Pancreas (tissue), 10 donors: ENCODE results near the gene OGFOD2. TPM values are rescaled to one million over a fixed set of nuclear protein-coding genes. Genes with fewer than 3 reads are reported as not detected.

Experiments used
- ATAC-seq, 4 donors: fragments of 200-7000 bp; cut with Tn5 transposase; one replicate each; pipeline versions ENCODE4 v1.8.0 to v1.9.1; 2020; ENCODE audit warnings: mild to moderate bottlenecking in 4 of 4, moderate library complexity in 4 of 4
- DNase-seq, 6 donors: peaks; one replicate each; pipeline ENCODE4 v3.0.0-alpha.2; 2020
- FAIRE-seq: peaks from 2 replicates; lab custom pipeline; 2012; peaks lifted over from hg19 to GRCh38; lab: Jason Lieb, UNC
- H3K27ac ChIP-seq, 4 donors: fragments of 200-600 bp; sonication (generic); 1 replicate in 3 of 4; 2 replicates in 1 of 4; pipeline versions ENCODE4 v1.5.0 to v1.8.0; 2020
- H3K27me3 ChIP-seq, 4 donors: fragments of 200-600 bp; one replicate each; pipeline ENCODE4 v1.8.0; 2021
- H3K36me3 ChIP-seq, 3 donors: fragments of 200-600 bp; sonication (generic) in 1 of 3; one replicate each; pipeline versions ENCODE4 v1.5.0 to v1.8.0; 2020 to 2021
- H3K4me1 ChIP-seq, 3 donors: fragments of 200-600 bp; one replicate each; pipeline ENCODE4 v1.8.0; 2021
- H3K4me3 ChIP-seq, 4 donors: fragments of 200-600 bp; sonication (generic) in 2 of 4; one replicate each; pipeline versions ENCODE4 v1.5.0 to v1.8.0; 2020 to 2021
- H3K9me3 ChIP-seq, 4 donors: fragments of 200-600 bp; one replicate each; pipeline ENCODE4 v1.8.0; 2021
- WGBS, 2 donors: extraction: QIAGEN DNeasy Blood & Tissue Kit; methylation state at CpG; one replicate each; pipeline ENCODE4 v1.1.7; 2013; 5-methylcytosine and 5-hydroxymethylcytosine counted together
- intact Hi-C, 3 donors: fragments of 100-400 bp; cut with DNase I; formaldehyde crosslinking; loops; one replicate each; pipeline versions ENCODE4 v1.11.1 to v1.14.2; 2022
- microRNA-seq, 2 donors: library from miRNA; unstranded; fragments of <30 nt; microRNA quantifications; one replicate each; pipeline versions ENCODE4 to v1.1.0, GENCODE V29; 2019 to 2020
- polyA plus RNA-seq, 2 donors: library from polyadenylated mRNA; stranded (reverse); fragments of 200-250 nt; gene quantifications; one replicate each; pipeline ENCODE4 v1.2.3, GENCODE V29; 2013
- total RNA-seq, 6 donors: library from RNA; stranded (reverse); fragmentation: NEBNext Ultra II Directional in 4 of 6; extraction: Animal tissue kit (Norgen Biotek cat#: 25700) in 4 of 6; gene quantifications; one replicate each; pipeline versions ENCODE4 v1.2.1 to v1.2.4, GENCODE V29; 2021 to 2023
- TF ChIP-seq, protein P1 (sequence below), 4 donors: fragments of 200-600 bp; sonication (generic) in 3 of 4; IDR thresholded peaks; one replicate each; pipeline versions ENCODE4 v1.5.0 to v1.8.0; 2021; ENCODE audit warnings: antibody characterized with exemption in 4 of 4
- donor health status: healthy with polysubstance abuse.
- donor health status: DM: no; HTN: no; CAD: no; lungs with moderate emphysema.
- donor health status: DM: no; HTN: no; CAD: no.
- donor health status: control.
- donor health status: control.
- donor health status: Bipolar disorder and iron deficiency.
- donor health status: DM: yes; HTN: yes; CAD: no.
- donor health status: DM: no; HTN: no; CAD: no.
- donor health status: DM: no; HTN: no; CAD: no.
- donor health status: DM: yes; HTN: yes; CAD: no.

The OGFOD2 gene
- total and polyA plus RNA-seq, 8 donors: 12.9 to 30.9 (median 18.4) TPM

DNA sequence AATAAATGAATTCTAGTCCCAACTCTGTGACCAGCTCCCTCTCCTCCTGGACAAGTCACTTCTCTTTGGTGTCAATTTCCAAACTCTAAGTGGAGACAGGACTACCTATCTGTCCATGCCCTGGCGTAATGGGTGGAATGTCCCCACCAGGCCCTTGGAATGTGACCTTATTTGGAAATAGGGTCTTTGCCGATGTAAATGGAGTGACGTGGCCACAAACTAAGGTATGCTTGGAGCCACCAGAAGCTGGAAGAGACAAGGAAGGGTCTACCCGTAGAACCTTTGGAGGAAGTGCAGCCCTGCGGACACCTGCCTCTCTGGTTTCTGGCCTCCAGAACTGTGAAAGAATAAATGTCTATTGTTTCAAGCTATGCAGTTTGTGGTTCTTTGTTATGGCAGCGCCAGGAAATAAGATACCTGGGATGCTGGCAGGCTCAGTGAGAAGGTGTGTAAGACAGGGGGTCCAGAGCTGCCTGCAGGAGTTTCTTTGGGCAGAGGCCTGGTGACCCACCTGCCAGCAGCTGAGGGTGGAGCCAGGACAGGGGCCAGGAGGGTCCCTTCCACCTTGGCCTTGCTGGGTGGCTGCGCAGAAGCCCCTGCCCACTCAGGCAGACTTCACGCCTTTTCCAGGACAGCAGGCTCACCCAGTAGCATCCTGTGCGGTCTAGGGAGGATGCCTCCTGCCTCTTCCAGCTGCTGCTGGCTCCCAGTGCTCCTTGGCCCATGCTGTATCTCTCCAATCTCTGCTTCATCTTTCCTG lies 51.2 kb downstream of the OGFOD2 start:
- WGBS, 2 donors: 88 to 92% methylated on average over 9 of the region's 9 CpGs
- DNase-seq: peak in 1 of 6 donors; percentile 17
- intact Hi-C loops: no loop called here

DNA sequence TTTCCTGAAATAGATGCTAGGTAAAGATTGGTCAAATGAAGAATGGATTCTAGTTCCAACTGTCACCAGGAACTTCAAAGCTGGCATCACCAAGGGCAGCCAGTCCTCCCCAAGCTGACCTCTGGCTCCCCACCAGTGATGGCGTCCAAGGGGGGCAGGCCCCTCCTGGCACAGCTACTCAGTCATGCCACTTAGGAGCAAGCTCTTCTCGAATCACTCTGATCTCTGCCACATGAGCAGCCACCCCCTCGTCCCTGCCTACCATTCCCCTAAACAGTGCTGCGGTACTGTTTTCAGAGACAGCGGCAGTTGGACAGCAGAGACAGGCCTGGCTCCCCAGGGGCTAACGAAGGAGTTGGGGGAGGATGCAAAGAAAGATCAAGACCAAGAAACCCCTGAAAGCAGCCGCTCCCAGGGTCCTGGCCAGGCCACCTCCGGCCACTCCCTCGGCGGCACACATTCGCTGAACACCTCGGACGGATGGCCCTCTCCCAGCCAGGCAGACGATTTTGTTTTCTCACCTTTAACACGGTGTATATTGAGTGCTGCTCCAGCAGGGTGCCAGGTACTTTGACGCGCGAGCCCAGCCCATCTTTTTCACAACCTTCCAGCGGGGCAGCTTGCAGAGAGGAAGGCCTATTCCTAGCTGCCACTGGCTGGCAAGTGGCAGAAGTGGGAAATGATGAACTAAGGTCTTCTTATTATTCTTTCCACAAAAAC lies 52.8 kb downstream of the OGFOD2 start:
- TF ChIP-seq, protein P1, sequence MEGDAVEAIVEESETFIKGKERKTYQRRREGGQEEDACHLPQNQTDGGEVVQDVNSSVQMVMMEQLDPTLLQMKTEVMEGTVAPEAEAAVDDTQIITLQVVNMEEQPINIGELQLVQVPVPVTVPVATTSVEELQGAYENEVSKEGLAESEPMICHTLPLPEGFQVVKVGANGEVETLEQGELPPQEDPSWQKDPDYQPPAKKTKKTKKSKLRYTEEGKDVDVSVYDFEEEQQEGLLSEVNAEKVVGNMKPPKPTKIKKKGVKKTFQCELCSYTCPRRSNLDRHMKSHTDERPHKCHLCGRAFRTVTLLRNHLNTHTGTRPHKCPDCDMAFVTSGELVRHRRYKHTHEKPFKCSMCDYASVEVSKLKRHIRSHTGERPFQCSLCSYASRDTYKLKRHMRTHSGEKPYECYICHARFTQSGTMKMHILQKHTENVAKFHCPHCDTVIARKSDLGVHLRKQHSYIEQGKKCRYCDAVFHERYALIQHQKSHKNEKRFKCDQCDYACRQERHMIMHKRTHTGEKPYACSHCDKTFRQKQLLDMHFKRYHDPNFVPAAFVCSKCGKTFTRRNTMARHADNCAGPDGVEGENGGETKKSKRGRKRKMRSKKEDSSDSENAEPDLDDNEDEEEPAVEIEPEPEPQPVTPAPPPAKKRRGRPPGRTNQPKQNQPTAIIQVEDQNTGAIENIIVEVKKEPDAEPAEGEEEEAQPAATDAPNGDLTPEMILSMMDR (IDR thresholded peaks at IDR 0.05): no peak
- Histone ChIP-seq H3K4me3 (no peak overlapping the region), H3K9me3 (no peaks in the 10 kb centered on the region), H3K27me3 (no peaks in the 10 kb centered on the region), H3K36me3 (no peaks in the 10 kb centered on the region), H3K27ac (no peak overlapping the region), H3K4me1 (no peaks in the 10 kb centered on the region)
- intact Hi-C loops: no loop called here
- 80 to 85% methylated on average over 19 of the region's 19 CpGs for WGBS, 2 donors
- ATAC-seq (no peak), DNase-seq (peak in 2 of 6 donors; percentile 21 to 30), FAIRE-seq (no peak)

More for the DNA sequence above, 51.2 kb downstream of the OGFOD2 start:
- ATAC-seq (no peak), FAIRE-seq (no peak)
- no peak overlapping the region for H3K4me3 ChIP-seq
- H3K27me3 ChIP-seq: no peaks in the 10 kb centered on the region
- TF ChIP-seq, protein P1 (IDR thresholded peaks at IDR 0.05): no peak
- no peaks in the 10 kb centered on the region for H3K4me1 ChIP-seq
- no peak overlapping the region for H3K27ac ChIP-seq
- H3K36me3 ChIP-seq: no peaks in the 10 kb centered on the region
- H3K9me3 ChIP-seq: no peaks in the 10 kb centered on the region

DNA sequence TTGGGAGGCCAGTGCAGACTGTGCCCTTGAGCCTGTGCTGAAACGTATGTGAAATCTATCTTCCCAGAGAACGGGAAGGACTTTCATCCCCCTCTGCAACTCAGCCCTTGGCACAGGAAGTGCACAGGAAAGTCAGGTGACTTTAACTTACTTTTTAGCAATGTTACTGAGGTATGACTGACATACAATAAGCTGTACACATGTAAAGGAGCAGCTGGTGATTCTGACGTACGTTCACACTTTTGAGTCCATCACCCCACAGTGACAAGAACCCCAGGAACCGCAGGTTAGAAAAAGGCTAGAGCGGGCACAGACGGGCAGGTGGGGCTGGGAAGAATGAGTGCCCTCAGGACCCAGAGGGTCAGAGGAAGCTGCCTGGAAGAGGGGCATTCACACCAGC lies 53.4 kb downstream of the OGFOD2 start:
- WGBS, 2 donors: 87 to 90% methylated on average over 7 of the region's 7 CpGs
- Histone ChIP-seq H3K4me3 (no peak overlapping the region), H3K9me3 (no peaks in the 10 kb centered on the region), H3K36me3 (no peaks in the 10 kb centered on the region), H3K27ac (no peak overlapping the region), H3K27me3 (no peaks in the 10 kb centered on the region), H3K4me1 (no peaks in the 10 kb centered on the region)
- intact Hi-C loops: no loop called here
- ATAC-seq (no peak), DNase-seq (peak in 1 of 6 donors; percentile 15), FAIRE-seq (no peak)
- TF ChIP-seq, protein P1 (IDR thresholded peaks at IDR 0.05): no peak

DNA sequence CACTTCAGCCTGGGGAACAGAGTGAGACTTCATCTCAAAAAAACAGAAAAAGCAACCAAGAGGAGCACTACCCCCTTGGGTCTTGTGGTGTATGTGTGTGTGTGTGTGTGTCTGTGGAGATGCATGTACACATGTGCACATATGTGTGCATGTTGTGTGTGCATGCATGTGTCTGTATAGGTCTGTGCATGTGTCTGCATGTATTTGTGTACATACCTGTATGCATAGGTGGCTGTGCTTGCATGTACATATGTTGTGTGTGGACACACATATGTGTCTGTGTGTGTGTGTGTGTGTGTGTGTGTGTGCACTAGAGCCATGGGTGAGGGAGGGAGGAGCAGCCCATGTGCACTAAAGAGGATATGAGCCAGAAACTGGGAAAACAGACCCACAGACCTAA lies 54.5 kb downstream of the OGFOD2 start:
- Histone ChIP-seq H3K4me1 (no peaks in the 10 kb centered on the region), H3K4me3 (no peak overlapping the region), H3K27ac (no peak overlapping the region), H3K9me3 (no peaks in the 10 kb centered on the region), H3K27me3 (no peaks in the 10 kb centered on the region), H3K36me3 (no peaks in the 10 kb centered on the region)
- FAIRE-seq (no peak), ATAC-seq (no peak), DNase-seq (no peak)
- intact Hi-C loops: no loop called here
- TF ChIP-seq, protein P1 (IDR thresholded peaks at IDR 0.05): no peak

Small RNA genes lying within 50 kb of the gene (microRNA-seq; reads per million reads assigned to microRNA genes)
- gene MIR4304: 0 reads per million in 2 donors

Other genes with a start within 250 kb of the OGFOD2 start
- gene HCAR1, start 244.4 kb upstream of the OGFOD2 start, total RNA-seq: under 1 TPM in 4 of 6 donors, not detected in 2; 0.04 to 0.19 (median 0.10) TPM
- gene HCAR1, start 244.4 kb upstream of the OGFOD2 start, polyA plus RNA-seq: under 1 TPM in 1 of 2 donors, not detected in 1; 0.11 TPM
- 10 to 100 TPM; 12.2 to 20.9 (median 16.0) TPM for gene DENR, start 222.4 kb upstream of the OGFOD2 start, total RNA-seq
- gene DENR, start 222.4 kb upstream of the OGFOD2 start, polyA plus RNA-seq: 10 to 100 TPM; 13.5 to 20.4 TPM
- gene CCDC62, start 200.7 kb upstream of the OGFOD2 start, total RNA-seq: under 1 TPM; 0.16 to 0.32 (median 0.21) TPM
- under 1 TPM; 0.19 to 0.31 TPM for gene CCDC62, start 200.7 kb upstream of the OGFOD2 start, polyA plus RNA-seq
- gene HIP1R, start 139.8 kb upstream of the OGFOD2 start, total RNA-seq: 10 to 100 TPM; 41.0 to 96.3 (median 47.9) TPM
- gene HIP1R, start 139.8 kb upstream of the OGFOD2 start, polyA plus RNA-seq: 100 to 1,000 TPM; 158 to 206 TPM
- gene VPS37B, start 79.1 kb upstream of the OGFOD2 start, total RNA-seq: 10 to 100 TPM; 13.5 to 20.2 (median 17.3) TPM
- gene VPS37B, start 79.1 kb upstream of the OGFOD2 start, polyA plus RNA-seq: 10 to 100 TPM; 27.4 to 30.1 TPM
- 1 to 10 TPM; 1.3 to 4.8 (median 2.7) TPM for gene ABCB9, start 8.8 kb upstream of the OGFOD2 start, total RNA-seq
- gene ABCB9, start 8.8 kb upstream of the OGFOD2 start, polyA plus RNA-seq: 1 to 10 TPM; 4.9 to 6.7 TPM
- gene ARL6IP4, start 5.4 kb downstream of the OGFOD2 start, total RNA-seq: 100 to 1,000 TPM in 4 of 6 donors, 10 to 100 TPM in 2; 85.3 to 129 (median 101) TPM
- gene ARL6IP4, start 5.4 kb downstream of the OGFOD2 start, polyA plus RNA-seq: 100 to 1,000 TPM; 281 to 296 TPM
- gene PITPNM2, start 175.8 kb downstream of the OGFOD2 start, total RNA-seq: 1 to 10 TPM; 4.4 to 9.8 (median 5.6) TPM
- 10 to 100 TPM in 1 of 2 donors, 1 to 10 TPM in 1; 8.2 to 13.2 TPM for gene PITPNM2, start 175.8 kb downstream of the OGFOD2 start, polyA plus RNA-seq